ENCODE data around the gene PRKAR2A.

GRCh38 chr3:48759071-48759470 is 88.6 kb downstream of the PRKAR2A start:
- TF ChIP-seq ZNF24 (IDR thresholded peaks at IDR 0.05) (no peak), PBX3 (IDR thresholded peaks at IDR 0.05; ENCODE audit: insufficient replicate concordance, low read depth, low read length) (no peak), BACH1 (IDR thresholded peaks at IDR 0.05; ENCODE audit: borderline replicate concordance) (no peak), USF1 (IDR thresholded peaks at IDR 0.05; ENCODE audit: borderline replicate concordance, extremely low read length, insufficient read depth, low read depth, low read length) (no peak), SMARCA5 (IDR thresholded peaks at IDR 0.05) (no peak), CTCF (IDR thresholded peaks at IDR 0.05 in 2 of 3, conservative IDR thresholded peaks at IDR 0.05 in 1 of 3; ENCODE audit: control insufficient read depth in 2 of 3, extremely low read depth in 1 of 3, insufficient read depth in 1 of 3, low read depth in 3 of 3, low read length in 3 of 3) (no peak), RAD21 (IDR thresholded peaks at IDR 0.05; ENCODE audit: insufficient read depth, low read depth, low read length) (no peak), CREM (IDR thresholded peaks at IDR 0.05; ENCODE audit: low read depth) (no peak), SRF (IDR thresholded peaks at IDR 0.05; ENCODE audit: low read depth in 2 of 2, low read length in 2 of 2) (no peak), HDAC2 (IDR thresholded peaks at IDR 0.05) (no peak), EZH2 (IDR thresholded peaks at IDR 0.05; ENCODE audit: borderline replicate concordance, control insufficient read depth, low read depth, low read length) (no peak), POLR2AphosphoS5 (IDR thresholded peaks at IDR 0.05; ENCODE audit: low read length) (no peak), PRDM15 (CRISPR knock-in tag; IDR thresholded peaks at IDR 0.05) (no peak)
